PC-9 (cell line): Measurements from ENCODE around the gene CRACDL. TPM values are rescaled to one million over a fixed set of nuclear protein-coding genes. Genes with fewer than 3 reads are reported as not detected.

Experiments
- BruUV-seq: library from RNA; stranded (reverse); fragments of 400-500 nt; replicated peaks from 2 replicates; lab custom pipeline; 2021; lab: Mats Ljungman, UMichigan
- CTCF ChIA-PET: fragments of 300-600 bp; sonication (Branson Sonifier 250); formaldehyde crosslinking; loops from one replicate; lab custom pipeline; 2022; ENCODE audit warnings: antibody characterized with exemption; lab: Charles Lee
- POLR2A ChIA-PET: fragments of 300-600 bp; sonication (Branson Sonifier 250); formaldehyde crosslinking; loops from one replicate; lab custom pipeline; 2022; ENCODE audit warnings: antibody characterized with exemption; ENCODE audit not compliant: unreplicated experiment; lab: Charles Lee
- DNase-seq, 2 experiments: peaks; one replicate each; pipeline versions ENCODE4 v3.0.0 to v3.0.0-alpha.2; 2015 to 2022; ENCODE audit warnings: mixed read lengths in 1 of 2
- H2AFZ ChIP-seq: fragments of 200-600 bp; sonication (generic); 2 replicates; pipeline ENCODE4 v1.8.1; 2017; ENCODE audit warnings: antibody characterized with exemption
- H3F3A ChIP-seq: fragments of 200-600 bp; sonication (generic); 2 replicates; pipeline ENCODE4 v1.8.1; 2017; ENCODE audit warnings: antibody characterized with exemption, mild to moderate bottlenecking, low read depth; ENCODE audit not compliant: insufficient read depth
- H3K27ac ChIP-seq: fragments of 200-600 bp; sonication (generic); 2 replicates; pipeline ENCODE4 v1.6.1; 2016; ENCODE audit warnings: mixed run types
- H3K27me3 ChIP-seq: fragments of 200-600 bp; sonication (generic); 2 replicates; pipeline ENCODE4 v1.6.1; 2016; ENCODE audit warnings: low read depth, mixed run types; ENCODE audit not compliant: insufficient read depth
- H3K36me3 ChIP-seq: fragments of 200-600 bp; sonication (generic); 2 replicates; pipeline ENCODE4 v1.6.1; 2016; ENCODE audit warnings: low read depth, mixed run types
- H3K4me1 ChIP-seq: fragments of 200-600 bp; sonication (generic); replicated peaks from 2 replicates; pipeline ENCODE4 v1.6.1; 2016; ENCODE audit warnings: mixed run types; ENCODE audit not compliant: insufficient read depth
- H3K4me2 ChIP-seq: fragments of 200-600 bp; sonication (generic); 2 replicates; pipeline ENCODE4 v1.6.1; 2017; ENCODE audit warnings: mixed run types
- H3K4me3 ChIP-seq: fragments of 200-600 bp; sonication (generic); 2 replicates; pipeline ENCODE4 v1.6.1; 2016; ENCODE audit warnings: mixed run types
- H3K79me2 ChIP-seq: fragments of 200-600 bp; sonication (generic); 2 replicates; pipeline ENCODE4 v1.6.1; 2017; ENCODE audit warnings: low read depth, mixed run types
- H3K9me2 ChIP-seq: fragments of 200-600 bp; sonication (generic); 2 replicates; pipeline ENCODE4 v1.8.1; 2017; ENCODE audit warnings: mild to moderate bottlenecking; ENCODE audit not compliant: insufficient read depth
- H3K9me3 ChIP-seq: fragments of 200-600 bp; sonication (generic); 2 replicates; pipeline ENCODE4 v1.8.1; 2016; ENCODE audit warnings: low read depth; ENCODE audit not compliant: insufficient read depth
- H4K20me1 ChIP-seq: fragments of 200-600 bp; sonication (generic); 2 replicates; pipeline ENCODE4 v1.8.1; 2017; ENCODE audit not compliant: insufficient read depth
- EZH2 ChIP-seq: fragments of 200-600 bp; sonication (generic); IDR thresholded peaks from 2 replicates; pipeline ENCODE4 v1.8.0; 2017; ENCODE audit warnings: antibody characterized with exemption, low read depth
- intact Hi-C: fragments of 100-400 bp; cut with micrococcal nuclease; formaldehyde crosslinking; loops from one replicate; pipeline ENCODE4 v1.10.0; 2022; ENCODE audit not compliant: unreplicated experiment
- total RNA-seq: library from RNA; stranded (reverse); gene quantifications from 2 replicates; pipeline ENCODE4 v1.2.3, GENCODE V29; 2021
- TF ChIP-seq, protein P1 (sequence below): fragments of 200-600 bp; sonication (generic); conservative IDR thresholded peaks from 2 replicates; pipeline ENCODE4 v1.6.1; 2017; ENCODE audit warnings: mixed run types, antibody characterized with exemption, mild to moderate bottlenecking, moderate library complexity

CRACDL gene
- total RNA-seq, 1 experiment from 2014 or later, result 33.7 TPM

DNA sequence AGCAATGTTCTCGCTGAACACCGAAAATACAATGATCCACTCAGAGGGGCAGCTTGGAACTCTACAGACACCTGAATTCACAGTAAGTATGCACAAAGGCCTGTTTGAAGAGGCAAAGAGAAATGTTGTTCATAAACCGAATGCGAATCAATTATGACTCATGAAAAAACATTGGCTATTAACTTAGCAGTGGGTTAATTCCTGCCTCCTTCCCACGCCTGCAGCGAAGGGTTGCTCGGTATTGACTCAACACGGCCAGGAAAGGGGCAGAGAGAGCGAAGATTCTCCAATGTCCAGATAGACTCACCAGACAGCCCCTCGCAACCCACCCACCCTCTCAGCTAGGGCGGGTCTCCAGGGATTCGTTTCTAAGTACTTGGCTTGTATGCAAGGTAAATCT lies 9.4 kb downstream of the CRACDL start:
- DNase-seq, result no peak
- CTCF ChIA-PET, result no interaction called here

DNA sequence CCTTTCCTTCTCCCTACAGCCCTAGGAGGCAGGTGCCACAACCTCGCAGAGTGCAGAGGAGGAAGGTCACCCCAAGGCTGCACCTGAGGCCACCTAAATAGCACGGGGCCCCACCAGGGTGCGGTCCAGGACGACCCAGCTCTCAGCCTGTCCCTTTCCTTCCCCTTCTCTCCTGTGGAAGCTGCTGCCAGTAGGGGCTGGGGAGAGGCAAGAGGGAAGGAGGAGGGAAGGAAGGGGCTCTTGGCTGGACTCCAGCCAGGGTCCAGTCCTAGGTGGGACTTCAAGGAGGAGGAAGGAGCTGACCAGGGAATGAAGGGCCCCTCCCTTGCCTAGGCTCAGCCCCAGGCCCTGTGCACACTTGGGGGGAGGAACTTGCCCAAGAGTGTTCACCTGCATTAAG lies 11.1 kb downstream of the CRACDL start:
- H3K4me2 ChIP-seq, result no peak overlapping the region
- H3K36me3 ChIP-seq, result no peaks in the 10 kb centered on the region
- no peaks in the 10 kb centered on the region for H3K9me2 ChIP-seq
- H3F3A ChIP-seq, result no peaks in the 10 kb centered on the region
- no peaks in the 10 kb centered on the region for H3K27me3 ChIP-seq
- no peaks in the 10 kb centered on the region for H4K20me1 ChIP-seq
- no peaks in the 10 kb centered on the region for H3K4me1 ChIP-seq
- CTCF ChIA-PET, result no interaction called here
- no peak overlapping the region for H3K4me3 ChIP-seq
- no TSS peak for BruUV-seq
- no peaks in the 10 kb centered on the region for H3K79me2 ChIP-seq
- no peak for TF ChIP-seq EZH2
- TF ChIP-seq, protein P1, sequence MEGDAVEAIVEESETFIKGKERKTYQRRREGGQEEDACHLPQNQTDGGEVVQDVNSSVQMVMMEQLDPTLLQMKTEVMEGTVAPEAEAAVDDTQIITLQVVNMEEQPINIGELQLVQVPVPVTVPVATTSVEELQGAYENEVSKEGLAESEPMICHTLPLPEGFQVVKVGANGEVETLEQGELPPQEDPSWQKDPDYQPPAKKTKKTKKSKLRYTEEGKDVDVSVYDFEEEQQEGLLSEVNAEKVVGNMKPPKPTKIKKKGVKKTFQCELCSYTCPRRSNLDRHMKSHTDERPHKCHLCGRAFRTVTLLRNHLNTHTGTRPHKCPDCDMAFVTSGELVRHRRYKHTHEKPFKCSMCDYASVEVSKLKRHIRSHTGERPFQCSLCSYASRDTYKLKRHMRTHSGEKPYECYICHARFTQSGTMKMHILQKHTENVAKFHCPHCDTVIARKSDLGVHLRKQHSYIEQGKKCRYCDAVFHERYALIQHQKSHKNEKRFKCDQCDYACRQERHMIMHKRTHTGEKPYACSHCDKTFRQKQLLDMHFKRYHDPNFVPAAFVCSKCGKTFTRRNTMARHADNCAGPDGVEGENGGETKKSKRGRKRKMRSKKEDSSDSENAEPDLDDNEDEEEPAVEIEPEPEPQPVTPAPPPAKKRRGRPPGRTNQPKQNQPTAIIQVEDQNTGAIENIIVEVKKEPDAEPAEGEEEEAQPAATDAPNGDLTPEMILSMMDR, result no peak
- H2AFZ ChIP-seq, result no peak overlapping the region
- DNase-seq, result no peak
- H3K27ac ChIP-seq, result no peak overlapping the region
- POLR2A ChIA-PET, result no interaction called here
- no peaks in the 10 kb centered on the region for H3K9me3 ChIP-seq
- intact Hi-C loops, result no loop called here

More for the DNA sequence above, 9.4 kb downstream of the CRACDL start:
- intact Hi-C loops, result no loop called here
- H3K9me2 ChIP-seq, result no peaks in the 10 kb centered on the region
- H3K4me2 ChIP-seq, result no peak overlapping the region
- BruUV-seq, result no TSS peak
- no peaks in the 10 kb centered on the region for H3K9me3 ChIP-seq
- no peak overlapping the region for H3K4me3 ChIP-seq
- H4K20me1 ChIP-seq, result no peaks in the 10 kb centered on the region
- POLR2A ChIA-PET, result no interaction called here
- no peaks in the 10 kb centered on the region for H3K4me1 ChIP-seq
- TF ChIP-seq EZH2, result no peak
- TF ChIP-seq, protein P1, result no peak
- no peaks in the 10 kb centered on the region for H3K79me2 ChIP-seq
- H3K27ac ChIP-seq, result no peak overlapping the region
- H3K36me3 ChIP-seq, result no peaks in the 10 kb centered on the region
- H2AFZ ChIP-seq, result no peak overlapping the region
- no peaks in the 10 kb centered on the region for H3K27me3 ChIP-seq
- no peaks in the 10 kb centered on the region for H3F3A ChIP-seq

DNA sequence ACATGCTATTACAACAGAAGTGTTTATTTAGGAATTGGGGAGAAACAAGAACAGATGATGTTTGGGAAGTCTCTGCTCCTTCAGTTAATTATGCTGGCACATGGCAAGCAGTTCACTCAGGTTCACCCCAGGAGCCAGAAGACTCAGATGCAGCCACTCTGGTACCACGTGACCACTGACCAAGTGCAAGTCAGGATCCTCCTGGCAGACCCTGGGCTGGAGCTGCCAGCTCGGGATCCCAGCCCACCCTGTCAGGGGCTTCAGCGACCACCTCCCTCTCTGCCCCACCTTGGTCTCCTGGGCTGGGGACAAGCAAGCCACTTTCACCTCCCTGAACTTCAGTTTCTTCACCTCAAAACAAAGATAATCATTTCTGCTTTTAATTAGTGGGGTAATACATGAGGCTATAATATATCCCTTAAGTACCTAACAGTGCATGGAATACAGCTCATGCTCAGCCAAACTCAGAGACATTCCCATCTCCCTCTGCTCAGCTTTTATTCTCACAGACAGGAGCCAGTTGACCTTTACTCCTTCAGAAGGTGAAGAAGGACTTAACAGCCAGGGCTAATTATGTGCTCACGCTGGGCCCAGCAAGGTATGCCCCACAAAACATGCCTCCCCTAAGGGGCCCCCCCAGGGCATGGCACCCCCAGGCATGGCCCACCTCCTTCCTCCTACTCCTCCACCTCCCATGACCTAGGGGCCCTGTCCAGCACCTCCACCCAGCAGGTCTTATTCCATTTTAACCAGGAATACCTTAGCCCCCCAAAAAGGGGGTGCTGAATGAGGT lies 11.8 kb downstream of the CRACDL start:
- TF ChIP-seq, protein P1, result no peak
- TF ChIP-seq EZH2, result no peak

More for the DNA sequence above, 11.8 kb downstream of the CRACDL start:
- H3K36me3 ChIP-seq, result no peaks in the 10 kb centered on the region
- intact Hi-C loops, result no loop called here
- H4K20me1 ChIP-seq, result no peaks in the 10 kb centered on the region
- no peaks in the 10 kb centered on the region for H3K27me3 ChIP-seq
- CTCF ChIA-PET, result no interaction called here
- no peaks in the 10 kb centered on the region for H3K79me2 ChIP-seq
- no TSS peak for BruUV-seq
- no peak for DNase-seq
- no peak overlapping the region for H3K4me3 ChIP-seq
- no peaks in the 10 kb centered on the region for H3F3A ChIP-seq
- no peak overlapping the region for H3K4me2 ChIP-seq
- H3K4me1 ChIP-seq, result no peaks in the 10 kb centered on the region
- no peak overlapping the region for H3K27ac ChIP-seq
- no peak overlapping the region for H2AFZ ChIP-seq
- POLR2A ChIA-PET, result no interaction called here
- H3K9me2 ChIP-seq, result no peaks in the 10 kb centered on the region
- no peaks in the 10 kb centered on the region for H3K9me3 ChIP-seq
